ENCODE results near the gene LRSAM1. TPM values are rescaled to one million over a fixed set of nuclear protein-coding genes. Genes with fewer than 3 reads are reported as not detected.

LRSAM1 gene
- total and polyA plus RNA-seq, 7 donors = 6.9 to 54.0 (median 17.9) TPM

- no peak for DNase-seq
- TF ChIP-seq POLR2AphosphoS5 (IDR thresholded peaks at IDR 0.05) (no peak), POLR2A (IDR thresholded peaks at IDR 0.05) (no peak), EP300 (IDR thresholded peaks at IDR 0.05) (no peak)
- TF ChIP-seq, protein P1, sequence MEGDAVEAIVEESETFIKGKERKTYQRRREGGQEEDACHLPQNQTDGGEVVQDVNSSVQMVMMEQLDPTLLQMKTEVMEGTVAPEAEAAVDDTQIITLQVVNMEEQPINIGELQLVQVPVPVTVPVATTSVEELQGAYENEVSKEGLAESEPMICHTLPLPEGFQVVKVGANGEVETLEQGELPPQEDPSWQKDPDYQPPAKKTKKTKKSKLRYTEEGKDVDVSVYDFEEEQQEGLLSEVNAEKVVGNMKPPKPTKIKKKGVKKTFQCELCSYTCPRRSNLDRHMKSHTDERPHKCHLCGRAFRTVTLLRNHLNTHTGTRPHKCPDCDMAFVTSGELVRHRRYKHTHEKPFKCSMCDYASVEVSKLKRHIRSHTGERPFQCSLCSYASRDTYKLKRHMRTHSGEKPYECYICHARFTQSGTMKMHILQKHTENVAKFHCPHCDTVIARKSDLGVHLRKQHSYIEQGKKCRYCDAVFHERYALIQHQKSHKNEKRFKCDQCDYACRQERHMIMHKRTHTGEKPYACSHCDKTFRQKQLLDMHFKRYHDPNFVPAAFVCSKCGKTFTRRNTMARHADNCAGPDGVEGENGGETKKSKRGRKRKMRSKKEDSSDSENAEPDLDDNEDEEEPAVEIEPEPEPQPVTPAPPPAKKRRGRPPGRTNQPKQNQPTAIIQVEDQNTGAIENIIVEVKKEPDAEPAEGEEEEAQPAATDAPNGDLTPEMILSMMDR (IDR thresholded peaks at IDR 0.05) = no peak
- H3K4me1 ChIP-seq = peaks cover 0 to 62% (median 56%) of the 10 kb centered on the region in 4 donors
- no peak overlapping the region for H3K4me3 ChIP-seq
- H3K27me3 ChIP-seq = no peaks in the 10 kb centered on the region
- peak overlapping the region; percentile 59 to 92 (median 85) for H3K27ac ChIP-seq
- no peaks in the 10 kb centered on the region for H3K9me3 ChIP-seq
- intact Hi-C loops (cut with DNase I) = loop anchor here (5.0 kb wide), 1 partner anchor 42 kb away; no protein-coding TSS in a partner anchor
- peaks cover 0 to 19% (median 10%) of the 10 kb centered on the region in 4 donors for H3K36me3 ChIP-seq
- 69 to 70% methylated on average over 12 of the region's 12 CpGs for WGBS, 2 donors
Observed at GRCh38 chr9:127534931-127535330, 83.6 kb downstream of the LRSAM1 start.

GRCh38 chr9:127535396-127535795 lies 84.1 kb downstream of the LRSAM1 start:
- no peak for TF ChIP-seq POLR2AphosphoS5 (IDR thresholded peaks at IDR 0.05)
- no peak for TF ChIP-seq EP300 (IDR thresholded peaks at IDR 0.05)
- no peak for TF ChIP-seq POLR2A (IDR thresholded peaks at IDR 0.05)
- TF ChIP-seq, protein P1 (IDR thresholded peaks at IDR 0.05) = no peak
- no peaks in the 10 kb centered on the region for H3K9me3 ChIP-seq
- no peak overlapping the region for H3K4me3 ChIP-seq
- DNase-seq = no peak
- intact Hi-C loops (cut with DNase I) = loop anchor here (5.0 kb wide), 1 partner anchor 42 kb away; no protein-coding TSS in a partner anchor
- H3K27ac ChIP-seq = peak overlapping the region; percentile 59 to 92 (median 85)
- no peaks in the 10 kb centered on the region for H3K27me3 ChIP-seq
- peaks cover 0 to 15% (median 8%) of the 10 kb centered on the region in 4 donors for H3K36me3 ChIP-seq
- WGBS, 2 donors = 87 to 91% methylated on average over 6 of the region's 6 CpGs
- H3K4me1 ChIP-seq = peaks cover 0 to 65% (median 59%) of the 10 kb centered on the region in 4 donors

- Histone ChIP-seq H3K4me1 (peaks cover 0 to 70% (median 63%) of the 10 kb centered on the region in 4 donors), H3K4me3 (no peak overlapping the region), H3K36me3 (peaks cover 0 to 10% (median 5%) of the 10 kb centered on the region in 4 donors), H3K9me3 (no peaks in the 10 kb centered on the region), H3K27ac (peak overlapping the region; percentile 59 to 92 (median 85)), H3K27me3 (no peaks in the 10 kb centered on the region)
- intact Hi-C loops (cut with DNase I) = loop anchor here (2.0 to 5.0 kb wide), 2 partner anchors 31 to 41 kb away; no protein-coding TSS in a partner anchor
- TF ChIP-seq POLR2AphosphoS5 (IDR thresholded peaks at IDR 0.05) = no peak
- TF ChIP-seq, protein P1 (IDR thresholded peaks at IDR 0.05) = no peak
- TF ChIP-seq EP300 (IDR thresholded peaks at IDR 0.05) = no peak
- no peak for TF ChIP-seq POLR2A (IDR thresholded peaks at IDR 0.05)
- no peak for DNase-seq
- WGBS, 2 donors = 71 to 79% methylated on average over 14 of the region's 14 CpGs
Observed at GRCh38 chr9:127535834-127536233, 84.5 kb downstream of the LRSAM1 start.

- no peaks in the 10 kb centered on the region for H3K9me3 ChIP-seq
- peaks cover 0 to 4% (median 2%) of the 10 kb centered on the region in 4 donors for H3K36me3 ChIP-seq
- intact Hi-C loops (cut with DNase I) = loop anchor here (2.0 to 5.0 kb wide), 2 partner anchors 32 to 41 kb away; no protein-coding TSS in a partner anchor
- H3K27me3 ChIP-seq = no peaks in the 10 kb centered on the region
- 89% methylated on average over 8 of the region's 8 CpGs for WGBS, 2 donors
- no peak overlapping the region for H3K4me3 ChIP-seq
- H3K27ac ChIP-seq = peak overlapping the region; percentile 59 to 92 (median 85)
- no peak for DNase-seq
- H3K4me1 ChIP-seq = peaks cover 0 to 76% (median 69%) of the 10 kb centered on the region in 4 donors
- no peak for TF ChIP-seq POLR2A (IDR thresholded peaks at IDR 0.05)
- no peak for TF ChIP-seq POLR2AphosphoS5 (IDR thresholded peaks at IDR 0.05)
- no peak for TF ChIP-seq EP300 (IDR thresholded peaks at IDR 0.05)
- TF ChIP-seq, protein P1 (IDR thresholded peaks at IDR 0.05) = no peak
Observed at GRCh38 chr9:127536499-127536898, 85.2 kb downstream of the LRSAM1 start.
